Heart left ventricle (tissue), 16 donors: ENCODE measurements around the gene PDGFC. TPM values are rescaled to one million over a fixed set of nuclear protein-coding genes. Genes with fewer than 3 reads are reported as not detected.

Experiments used
- ATAC-seq, 4 donors: fragments of 200-7000 bp; cut with Tn5 transposase; one replicate each; pipeline ENCODE4 v1.9.1; 2020 to 2022; ENCODE audit warnings: moderate library complexity in 4 of 4, mild to moderate bottlenecking in 3 of 4, moderate number of reproducible peaks in 1 of 4
- DNase-seq, 5 donors: peaks; one replicate each; pipeline ENCODE4 v3.0.0-alpha.2; 2020
- H3K27ac ChIP-seq, 12 donors: fragments of 200-600 bp; sonication (generic) in 4 of 12; one replicate each; pipeline versions ENCODE4 v1.5.0 to v1.8.0; 2016 to 2022; ENCODE audit warnings: mild to moderate bottlenecking in 2 of 12
- H3K27me3 ChIP-seq, 9 donors: fragments of 200-600 bp; sonication (generic) in 2 of 9; one replicate each; pipeline versions ENCODE4 v1.5.1 to v1.8.0; 2016 to 2022; ENCODE audit warnings: mild to moderate bottlenecking in 3 of 9
- H3K36me3 ChIP-seq, 9 donors: fragments of 200-600 bp; sonication (generic) in 2 of 9; one replicate each; pipeline versions ENCODE4 v1.5.0 to v1.8.0; 2018 to 2022; ENCODE audit warnings: mild to moderate bottlenecking in 2 of 9
- H3K4me1 ChIP-seq, 12 donors: fragments of 200-600 bp; sonication (generic) in 4 of 12; one replicate each; pipeline versions ENCODE4 v1.5.0 to v1.8.0; 2016 to 2022; ENCODE audit warnings: mild to moderate bottlenecking in 3 of 12
- H3K4me3 ChIP-seq, 12 donors: fragments of 200-600 bp; sonication (generic) in 4 of 12; one replicate each; pipeline versions ENCODE4 v1.5.0 to v1.8.0; 2017 to 2022; ENCODE audit warnings: mild to moderate bottlenecking in 9 of 12, moderate library complexity in 4 of 12
- H3K9me3 ChIP-seq, 12 donors: fragments of 200-600 bp; sonication (generic) in 4 of 12; one replicate each; pipeline versions ENCODE4 v1.5.0 to v1.8.0; 2016 to 2022; ENCODE audit warnings: mild to moderate bottlenecking in 1 of 12
- POLR2A ChIP-seq, 2 donors: fragments of 450-650 bp; IDR thresholded peaks; one replicate each; pipeline ENCODE4 v1.6.1; 2017; ENCODE audit warnings: antibody characterized with exemption in 2 of 2, mild to moderate bottlenecking in 2 of 2, moderate library complexity in 2 of 2
- WGBS, 4 donors: extraction: QIAGEN DNeasy Blood & Tissue Kit in 2 of 4; methylation state at CpG; one replicate each; pipeline versions ENCODE4 v1.1.5 to v1.1.7; 2013 to 2018; 5-methylcytosine and 5-hydroxymethylcytosine counted together
- intact Hi-C, 10 donors: fragments of 100-400 bp; cut with DNase I; formaldehyde crosslinking; loops; one replicate each; pipeline versions ENCODE4 v1.11.1 to v1.14.2; 2022
- polyA plus RNA-seq, 2 donors: library from polyadenylated mRNA; stranded (reverse); fragments of 200-250 nt; gene quantifications; one replicate each; pipeline ENCODE4 v1.2.3, GENCODE V29; 2013
- total RNA-seq, 9 donors: library from RNA; depleted of rRNA in 2 of 9; stranded (reverse); fragments of >200 nt in 2 of 9; fragmentation: NEBNext Ultra II Directional in 3 of 9; extraction: Animal tissue kit (Norgen Biotek cat#: 25700) in 3 of 9; gene quantifications; one replicate each; pipeline versions ENCODE4 v1.1.0 to v1.2.4, GENCODE V29; 2016 to 2023
- TF ChIP-seq, protein P1 (sequence below), 12 donors: fragments of 200-600 bp; sonication (generic) in 4 of 12; IDR thresholded peaks; one replicate each; pipeline versions ENCODE4 v1.5.0 to v1.8.0; 2018 to 2022; ENCODE audit warnings: antibody characterized with exemption in 12 of 12, mild to moderate bottlenecking in 5 of 12
- donor health status: ischemic (EF 13 %, LVEDD 7.1; RV severe dilation, severe dysfunction).
- donor health status: healthy with polysubstance abuse.
- donor health status: DM: no; HTN: yes; CAD: no.
- donor health status: DM: no; HTN: no; CAD: no.
- donor health status: ischemic (EF 25% LVEDD 6.9; RV normal size, moderate dysfunction).
- donor health status: ischemic (EF 25% LVEDD 5.7; RV mildly dilated, moderate dysfunction).
- donor health status: healthy.
- donor health status: DM: yes; HTN: yes; CAD: no.
- donor health status: ischemic (EF 35%, LVEDD 5.7; RV mildly dilated, moderate dysfunction).
- donor health status: nonischemic (EF 11% LVEDD 7.7; RV severe dilation, severe dysfunction).
- donor health status: DM: yes; HTN: yes; CAD: no.
- donor health status: PGD.
- donor health status: ischemic (EF 29% LVEDD 5.4; RV normal size, mild dysfunction).
- donor health status: nonischemic (EF 23%, LVEDD 6.1; RV moderate dilation, normal function).

PDGFC gene
- total and polyA plus RNA-seq, 11 donors, result 2.5 to 29.6 (median 12.2) TPM

DNA sequence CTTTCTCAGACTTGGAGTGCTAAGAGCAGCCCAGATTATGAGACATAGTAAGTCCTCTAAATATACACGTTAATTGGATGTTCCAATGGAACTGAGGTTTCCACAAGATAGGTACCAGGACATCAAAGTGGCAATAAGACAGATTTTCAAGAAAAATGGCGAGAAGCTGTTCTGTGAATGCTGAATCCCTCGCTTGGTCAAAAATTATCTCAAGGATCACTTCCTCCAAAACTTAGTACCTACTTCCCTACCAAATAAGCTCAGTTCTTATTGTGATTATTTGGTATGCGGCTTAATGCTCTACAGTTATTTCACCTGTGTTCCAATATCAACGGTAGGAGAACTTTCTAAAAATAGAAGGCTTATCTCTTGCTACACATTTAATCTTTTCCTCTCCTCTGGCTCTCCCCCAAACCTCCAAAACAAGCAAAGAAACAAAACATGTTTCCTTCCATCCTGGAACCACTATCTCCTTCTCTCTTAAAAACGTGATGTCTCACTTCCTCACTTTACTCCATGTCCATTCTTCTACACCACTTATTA, 14.7 kb downstream of the PDGFC start:
- intact Hi-C loops, result no loop called here
- Histone ChIP-seq H3K36me3 (no peaks in the 10 kb centered on the region), H3K27me3 (no peaks in the 10 kb centered on the region), H3K27ac (peak overlapping the region in 1 of 12 donors; percentile 59), H3K9me3 (no peaks in the 10 kb centered on the region), H3K4me1 (peaks cover 0 to 57% (median 11%) of the 10 kb centered on the region in 12 donors), H3K4me3 (no peak overlapping the region)
- TF ChIP-seq, protein P1, sequence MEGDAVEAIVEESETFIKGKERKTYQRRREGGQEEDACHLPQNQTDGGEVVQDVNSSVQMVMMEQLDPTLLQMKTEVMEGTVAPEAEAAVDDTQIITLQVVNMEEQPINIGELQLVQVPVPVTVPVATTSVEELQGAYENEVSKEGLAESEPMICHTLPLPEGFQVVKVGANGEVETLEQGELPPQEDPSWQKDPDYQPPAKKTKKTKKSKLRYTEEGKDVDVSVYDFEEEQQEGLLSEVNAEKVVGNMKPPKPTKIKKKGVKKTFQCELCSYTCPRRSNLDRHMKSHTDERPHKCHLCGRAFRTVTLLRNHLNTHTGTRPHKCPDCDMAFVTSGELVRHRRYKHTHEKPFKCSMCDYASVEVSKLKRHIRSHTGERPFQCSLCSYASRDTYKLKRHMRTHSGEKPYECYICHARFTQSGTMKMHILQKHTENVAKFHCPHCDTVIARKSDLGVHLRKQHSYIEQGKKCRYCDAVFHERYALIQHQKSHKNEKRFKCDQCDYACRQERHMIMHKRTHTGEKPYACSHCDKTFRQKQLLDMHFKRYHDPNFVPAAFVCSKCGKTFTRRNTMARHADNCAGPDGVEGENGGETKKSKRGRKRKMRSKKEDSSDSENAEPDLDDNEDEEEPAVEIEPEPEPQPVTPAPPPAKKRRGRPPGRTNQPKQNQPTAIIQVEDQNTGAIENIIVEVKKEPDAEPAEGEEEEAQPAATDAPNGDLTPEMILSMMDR (IDR thresholded peaks at IDR 0.05), result no peak
- TF ChIP-seq POLR2A (IDR thresholded peaks at IDR 0.05), result no peak
- WGBS, 4 donors, result 54 to 60% (median 56%) methylated on average over 6 of the region's 6 CpGs
- DNase-seq, result no peak
- ATAC-seq, result no peak

DNA sequence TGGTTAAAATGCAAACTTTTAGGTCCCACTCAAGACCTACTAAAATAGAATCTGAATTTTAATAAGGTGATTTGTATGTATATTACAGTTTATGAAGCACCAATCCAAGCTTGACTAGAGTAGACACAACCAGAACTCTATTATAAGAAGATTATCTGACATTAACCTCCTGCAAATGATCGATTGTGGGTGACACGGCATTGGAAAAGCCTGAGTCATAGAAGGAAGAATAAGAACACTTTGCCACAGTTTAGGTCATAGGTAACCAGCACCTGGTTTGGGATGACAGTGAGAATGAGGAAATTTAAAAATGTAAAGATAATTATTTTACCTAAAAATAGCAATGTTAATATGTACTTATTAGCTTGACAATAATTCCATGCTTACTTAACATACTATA, 15.2 kb downstream of the PDGFC start:
- peaks cover 0 to 61% (median 9%) of the 10 kb centered on the region in 12 donors for H3K4me1 ChIP-seq
- no peaks in the 10 kb centered on the region for H3K27me3 ChIP-seq
- H3K9me3 ChIP-seq, result no peaks in the 10 kb centered on the region
- ATAC-seq (no peak), DNase-seq (no peak)
- TF ChIP-seq, protein P1 (IDR thresholded peaks at IDR 0.05), result no peak
- TF ChIP-seq POLR2A (IDR thresholded peaks at IDR 0.05), result no peak
- intact Hi-C loops, result no loop called here
- WGBS, 4 donors, result 93 to 96% (median 95%) methylated on average over 2 of the region's 2 CpGs
- peak overlapping the region in 1 of 12 donors; percentile 59 for H3K27ac ChIP-seq
- H3K4me3 ChIP-seq, result no peak overlapping the region
- no peaks in the 10 kb centered on the region for H3K36me3 ChIP-seq

DNA sequence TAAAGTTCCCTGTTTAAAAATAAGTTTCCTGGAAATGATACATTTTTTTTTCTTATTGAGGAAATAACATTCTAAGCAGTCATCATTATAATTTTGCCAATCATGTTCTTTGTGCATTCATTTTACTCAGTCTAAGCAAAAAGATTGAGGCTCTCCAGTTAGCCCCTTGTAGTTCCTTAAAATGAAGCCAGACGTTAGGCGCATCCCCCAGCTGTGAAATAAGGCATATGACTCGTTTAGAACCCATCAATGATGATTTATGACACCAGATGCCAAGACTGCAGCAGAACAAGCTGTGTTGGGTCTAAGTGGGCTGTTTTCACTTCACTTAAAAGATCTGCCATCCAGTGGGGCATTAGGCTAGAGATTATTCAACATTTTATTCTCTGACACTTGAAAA, 17.0 kb downstream of the PDGFC start:
- DNase-seq (peak in 2 of 5 donors; percentile 24 to 40), ATAC-seq (peak in 3 of 4 donors; percentile 61 to 83 (median 79))
- H3K27ac ChIP-seq, result peak overlapping the region in 2 of 12 donors; percentile 35 to 67
- H3K27me3 ChIP-seq, result no peaks in the 10 kb centered on the region
- peaks cover 0 to 75% (median 12%) of the 10 kb centered on the region in 12 donors for H3K4me1 ChIP-seq
- no peaks in the 10 kb centered on the region for H3K36me3 ChIP-seq
- 72 to 75% (median 74%) methylated on average over 3 of the region's 3 CpGs for WGBS, 4 donors
- TF ChIP-seq POLR2A (IDR thresholded peaks at IDR 0.05), result no peak
- H3K4me3 ChIP-seq, result no peak overlapping the region
- H3K9me3 ChIP-seq, result no peaks in the 10 kb centered on the region
- intact Hi-C loops, result no loop called here

DNA sequence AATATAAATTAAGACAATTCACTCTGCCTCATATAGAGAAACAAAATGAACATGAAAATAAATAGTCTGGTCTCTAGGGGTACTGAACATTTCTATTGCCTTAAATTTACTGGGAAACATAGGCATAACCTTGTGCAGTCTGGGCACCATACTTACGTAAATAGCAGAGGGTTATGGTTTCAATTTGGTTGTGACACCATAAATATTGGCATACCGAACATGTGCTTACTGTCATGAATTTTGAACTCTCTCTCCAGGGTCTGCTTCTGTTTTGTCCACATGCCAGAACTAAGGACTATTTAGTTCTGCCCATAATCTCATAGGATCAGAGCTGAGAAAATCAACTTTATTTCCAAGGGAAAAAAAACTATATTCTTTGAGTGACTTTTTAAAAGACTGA, 17.6 kb downstream of the PDGFC start:
- Histone ChIP-seq H3K4me3 (no peak overlapping the region), H3K27me3 (no peaks in the 10 kb centered on the region), H3K27ac (peak overlapping the region in 2 of 12 donors; percentile 12 to 77), H3K9me3 (no peaks in the 10 kb centered on the region), H3K4me1 (peaks cover 0 to 79% (median 19%) of the 10 kb centered on the region in 12 donors), H3K36me3 (no peaks in the 10 kb centered on the region)
- no peak for TF ChIP-seq POLR2A (IDR thresholded peaks at IDR 0.05)
- TF ChIP-seq, protein P1 (IDR thresholded peaks at IDR 0.05), result no peak
- intact Hi-C loops, result no loop called here
- DNase-seq, result no peak
- WGBS, 4 donors, result 82 to 92% (median 83%) methylated on average over 2 of the region's 2 CpGs
- no peak for ATAC-seq

DNA sequence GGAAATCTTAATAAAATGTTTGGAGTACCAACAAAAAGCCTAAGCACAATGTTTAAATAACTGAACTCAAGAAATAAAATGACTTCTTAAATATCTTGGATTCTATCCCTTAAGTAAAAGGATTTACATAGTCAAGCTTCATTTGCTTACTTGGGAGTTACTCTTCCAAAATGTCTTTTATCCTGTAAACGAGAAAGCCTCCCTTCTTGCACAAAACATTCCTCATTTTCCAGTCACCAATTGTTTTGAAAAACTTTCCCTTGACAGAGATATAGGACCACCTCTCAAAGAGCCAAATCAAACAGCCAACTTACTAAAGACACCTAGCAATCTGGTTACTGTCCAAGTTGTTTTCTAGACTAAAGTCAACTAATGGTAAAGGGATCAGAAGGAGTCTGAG, 18.6 kb downstream of the PDGFC start:
- ATAC-seq, result no peak
- Histone ChIP-seq H3K4me1 (peaks cover 0 to 77% (median 27%) of the 10 kb centered on the region in 12 donors), H3K9me3 (no peaks in the 10 kb centered on the region), H3K27ac (peak overlapping the region in 2 of 12 donors; percentile 12 to 77), H3K36me3 (no peaks in the 10 kb centered on the region), H3K4me3 (no peak overlapping the region), H3K27me3 (no peaks in the 10 kb centered on the region)
- TF ChIP-seq, protein P1 (IDR thresholded peaks at IDR 0.05), result no peak
- TF ChIP-seq POLR2A (IDR thresholded peaks at IDR 0.05), result no peak
- intact Hi-C loops, result no loop called here
- DNase-seq, result no peak
- WGBS, 4 donors, result 59 to 78% (median 64%) methylated on average over 1 of the region's 1 CpG
